RWPE2 (cell line): Measurements from ENCODE around the gene NIM1K.
"Not testable (repeated sequence)": the region's sequence is repeated elsewhere in the genome, so short reads cannot be mapped to it uniquely, and the experiment has no call there.

Experiments used
- ATAC-seq: fragments of 200-7000 bp; cut with Tn5 transposase; 3 replicates; pipeline ENCODE4 v1.9.1; 2021; ENCODE audit warnings: low read depth
- DNase-seq: peaks from one replicate; pipeline ENCODE4 v3.0.0-alpha.2; 2020; ENCODE audit warnings: low spot score
- H3K27ac ChIP-seq: fragments of 450-650 bp; 2 replicates; pipeline ENCODE4 v1.5.1; 2017; ENCODE audit warnings: mild to moderate bottlenecking; ENCODE audit not compliant: poor library complexity, severe bottlenecking
- H3K27me3 ChIP-seq: fragments of 250-450 bp; sonication (Bioruptor Pico); 2 replicates; pipeline ENCODE4 v1.5.1; 2021; ENCODE audit warnings: mild to moderate bottlenecking, moderate library complexity; ENCODE audit not compliant: insufficient read depth, poor library complexity, severe bottlenecking
- H3K36me3 ChIP-seq: fragments of 250-450 bp; sonication (Bioruptor Pico); 2 replicates; pipeline ENCODE4 v1.5.1; 2020; ENCODE audit warnings: low read depth, mild to moderate bottlenecking, moderate library complexity
- H3K4me1 ChIP-seq: fragments of 250-450 bp; sonication (Bioruptor Pico); 2 replicates; pipeline ENCODE4 v1.5.1; 2021; ENCODE audit warnings: mild to moderate bottlenecking, moderate library complexity; ENCODE audit not compliant: insufficient read depth, poor library complexity, severe bottlenecking
- H3K4me3 ChIP-seq: fragments of 250-450 bp; sonication (Bioruptor Pico); 2 replicates; pipeline ENCODE4 v1.5.1; 2021; ENCODE audit warnings: mild to moderate bottlenecking, moderate library complexity; ENCODE audit not compliant: severe bottlenecking
- H3K9me3 ChIP-seq: fragments of 250-450 bp; sonication (Bioruptor Pico); 2 replicates; pipeline ENCODE4 v1.5.1; 2021; ENCODE audit warnings: mild to moderate bottlenecking, moderate library complexity; ENCODE audit not compliant: severe bottlenecking
- TF ChIP-seq, protein P1 (sequence below): fragments of 450-650 bp; IDR thresholded peaks from one replicate; pipeline ENCODE4 v1.5.1; 2017; ENCODE audit warnings: mild to moderate bottlenecking, moderate library complexity; ENCODE audit not compliant: poor library complexity, severe bottlenecking

Gene NIM1K

DNA sequence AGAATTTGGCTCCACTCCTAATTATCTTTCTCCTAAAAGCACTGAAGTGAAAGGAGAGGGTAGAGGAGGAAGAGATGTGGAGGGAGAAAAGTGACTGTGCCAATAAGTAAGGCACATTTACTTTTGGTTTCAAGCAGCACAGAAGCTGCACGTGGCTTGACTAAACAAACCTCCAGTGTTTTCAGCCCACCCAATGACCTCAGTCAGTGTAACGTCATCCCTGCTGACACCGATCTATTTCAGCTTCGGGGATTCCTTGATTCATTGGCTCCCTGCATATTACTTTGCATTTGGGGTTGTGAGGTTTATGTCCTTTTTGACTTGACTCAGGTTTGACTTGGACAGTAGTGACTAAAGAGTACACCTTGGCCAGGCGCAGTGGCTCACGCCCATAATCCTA, 35.6 kb upstream of the NIM1K start:
- TF ChIP-seq, protein P1, sequence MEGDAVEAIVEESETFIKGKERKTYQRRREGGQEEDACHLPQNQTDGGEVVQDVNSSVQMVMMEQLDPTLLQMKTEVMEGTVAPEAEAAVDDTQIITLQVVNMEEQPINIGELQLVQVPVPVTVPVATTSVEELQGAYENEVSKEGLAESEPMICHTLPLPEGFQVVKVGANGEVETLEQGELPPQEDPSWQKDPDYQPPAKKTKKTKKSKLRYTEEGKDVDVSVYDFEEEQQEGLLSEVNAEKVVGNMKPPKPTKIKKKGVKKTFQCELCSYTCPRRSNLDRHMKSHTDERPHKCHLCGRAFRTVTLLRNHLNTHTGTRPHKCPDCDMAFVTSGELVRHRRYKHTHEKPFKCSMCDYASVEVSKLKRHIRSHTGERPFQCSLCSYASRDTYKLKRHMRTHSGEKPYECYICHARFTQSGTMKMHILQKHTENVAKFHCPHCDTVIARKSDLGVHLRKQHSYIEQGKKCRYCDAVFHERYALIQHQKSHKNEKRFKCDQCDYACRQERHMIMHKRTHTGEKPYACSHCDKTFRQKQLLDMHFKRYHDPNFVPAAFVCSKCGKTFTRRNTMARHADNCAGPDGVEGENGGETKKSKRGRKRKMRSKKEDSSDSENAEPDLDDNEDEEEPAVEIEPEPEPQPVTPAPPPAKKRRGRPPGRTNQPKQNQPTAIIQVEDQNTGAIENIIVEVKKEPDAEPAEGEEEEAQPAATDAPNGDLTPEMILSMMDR = no peak
- DNase-seq (no peak), ATAC-seq (no peak)
- H3K27ac ChIP-seq = no peak overlapping the region
- H3K27me3 ChIP-seq = no peaks in the 10 kb centered on the region
- peaks cover 27% of the 10 kb centered on the region for H3K36me3 ChIP-seq
- H3K4me1 ChIP-seq = no peaks in the 10 kb centered on the region
- H3K9me3 ChIP-seq = no peaks in the 10 kb centered on the region
- no peak overlapping the region for H3K4me3 ChIP-seq

DNA sequence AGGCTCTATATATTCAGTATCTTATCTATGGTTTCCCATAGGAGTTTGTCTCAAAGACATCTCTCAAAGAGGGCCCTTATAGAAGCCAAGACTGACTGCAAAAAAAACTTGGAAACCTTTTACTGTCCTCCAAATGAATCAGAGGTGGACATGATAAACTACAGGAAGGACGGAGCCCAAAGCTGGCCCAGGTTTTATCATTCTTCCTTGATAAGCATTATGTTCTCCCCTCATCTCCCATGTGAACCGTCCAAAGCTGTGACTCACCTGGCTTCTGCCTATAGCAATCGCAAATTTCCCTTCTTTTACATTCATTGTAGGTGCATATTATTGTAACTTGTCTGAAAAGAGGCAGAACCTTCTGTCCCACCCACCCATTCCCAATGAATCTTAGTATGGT, 35.0 kb upstream of the NIM1K start:
- ATAC-seq (no peak), DNase-seq (no peak)
- TF ChIP-seq, protein P1 = no peak
- Histone ChIP-seq H3K4me3 (no peak overlapping the region), H3K9me3 (no peaks in the 10 kb centered on the region), H3K4me1 (no peaks in the 10 kb centered on the region), H3K27me3 (no peaks in the 10 kb centered on the region), H3K36me3 (peaks cover 27% of the 10 kb centered on the region), H3K27ac (no peak overlapping the region)

DNA sequence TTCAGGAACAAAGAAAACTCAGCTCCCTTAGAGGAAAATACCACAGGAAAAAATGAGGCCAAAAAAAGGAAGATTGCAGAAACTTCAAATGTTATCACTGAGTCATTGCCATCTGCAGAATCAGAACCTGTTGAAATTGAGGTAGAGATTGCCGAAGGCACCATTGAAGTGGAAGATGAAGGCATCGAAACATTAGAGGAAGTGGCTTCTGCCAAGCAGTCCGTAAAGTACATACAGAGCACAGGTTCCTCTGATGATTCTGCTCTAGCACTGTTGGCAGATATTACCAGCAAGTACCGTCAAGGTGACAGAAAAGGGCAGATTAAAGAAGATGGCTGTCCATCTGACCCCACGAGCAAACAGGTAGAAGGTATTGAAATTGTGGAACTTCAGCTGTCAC, 30.8 kb upstream of the NIM1K start:
- TF ChIP-seq, protein P1 = no peak
- peaks cover 45% of the 10 kb centered on the region for H3K36me3 ChIP-seq
- DNase-seq (no peak), ATAC-seq (no peak)
- no peak overlapping the region for H3K4me3 ChIP-seq
- H3K27ac ChIP-seq = no peak overlapping the region
- H3K4me1 ChIP-seq = no peaks in the 10 kb centered on the region
- H3K27me3 ChIP-seq = no peaks in the 10 kb centered on the region
- H3K9me3 ChIP-seq = no peaks in the 10 kb centered on the region

DNA sequence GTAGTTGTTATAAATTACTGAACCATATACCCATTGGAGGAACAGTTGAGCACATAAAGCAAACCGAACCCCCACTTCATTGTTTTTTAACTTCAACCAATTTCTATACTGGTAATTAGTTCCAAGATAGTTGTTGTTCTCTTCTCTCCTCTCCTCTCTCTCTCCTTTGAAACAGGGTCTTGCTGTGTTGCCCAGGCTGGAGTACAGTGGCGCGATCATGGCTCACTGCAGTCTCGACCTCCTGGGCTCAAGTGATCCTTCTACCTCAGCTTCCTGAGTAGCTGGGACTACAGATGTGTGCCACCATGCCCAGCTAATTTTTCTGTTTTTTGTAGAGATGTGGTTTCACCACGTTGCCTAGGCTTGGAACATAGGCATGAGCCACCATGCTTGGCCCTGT, 27.2 kb upstream of the NIM1K start:
- not testable (repeated sequence) for H3K27me3 ChIP-seq, H3K27ac ChIP-seq, ATAC-seq, H3K4me1 ChIP-seq, H3K9me3 ChIP-seq, H3K4me3 ChIP-seq, DNase-seq
- H3K36me3 ChIP-seq = peaks cover 52% of the 10 kb centered on the region

DNA sequence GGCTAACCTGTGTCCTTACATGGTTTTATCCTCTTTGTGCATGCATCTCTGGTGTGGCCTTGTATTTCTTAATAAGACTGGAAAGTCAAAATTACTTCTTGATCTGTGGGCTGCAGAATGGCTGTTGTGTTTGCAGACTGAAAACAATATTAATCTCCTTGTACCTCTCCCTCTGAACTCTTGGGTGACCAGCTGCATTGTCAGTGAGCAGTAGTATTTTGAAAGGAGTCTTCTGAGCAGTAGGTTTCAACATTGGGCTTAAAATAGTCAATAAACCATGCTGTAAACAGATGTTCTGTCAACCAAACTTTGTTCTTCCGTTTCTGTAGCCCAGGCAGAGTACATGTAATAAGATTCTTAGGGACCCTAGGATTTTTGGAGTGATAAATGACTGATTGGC, 26.7 kb upstream of the NIM1K start:
- TF ChIP-seq, protein P1 = no peak

GRCh38 chr5:43168175-43168574, 23.9 kb upstream of the NIM1K start:
- no peak overlapping the region for H3K4me3 ChIP-seq
- H3K36me3 ChIP-seq = peaks cover 49% of the 10 kb centered on the region
- no peaks in the 10 kb centered on the region for H3K27me3 ChIP-seq
- H3K27ac ChIP-seq = no peak overlapping the region
- no peaks in the 10 kb centered on the region for H3K4me1 ChIP-seq
- TF ChIP-seq, protein P1 = no peak
- ATAC-seq (no peak; the same call in 2 of the 3 replicates), DNase-seq (no peak)
- H3K9me3 ChIP-seq = no peaks in the 10 kb centered on the region

More for the DNA sequence above, 26.7 kb upstream of the NIM1K start:
- no peak for DNase-seq
- ATAC-seq = no peak
- H3K9me3 ChIP-seq = no peaks in the 10 kb centered on the region
- no peaks in the 10 kb centered on the region for H3K27me3 ChIP-seq
- H3K4me1 ChIP-seq = no peaks in the 10 kb centered on the region
- no peak overlapping the region for H3K4me3 ChIP-seq
- H3K27ac ChIP-seq = no peak overlapping the region
- peaks cover 57% of the 10 kb centered on the region for H3K36me3 ChIP-seq
